ENCODE measurements around the gene SND1. TPM values are rescaled to one million over a fixed set of nuclear protein-coding genes. Genes with fewer than 3 reads are reported as not detected.

Gene SND1
- total RNA-seq, 4 donors from 2014 or later, result 62.0 to 89.4 (median 82.1) TPM

DNA sequence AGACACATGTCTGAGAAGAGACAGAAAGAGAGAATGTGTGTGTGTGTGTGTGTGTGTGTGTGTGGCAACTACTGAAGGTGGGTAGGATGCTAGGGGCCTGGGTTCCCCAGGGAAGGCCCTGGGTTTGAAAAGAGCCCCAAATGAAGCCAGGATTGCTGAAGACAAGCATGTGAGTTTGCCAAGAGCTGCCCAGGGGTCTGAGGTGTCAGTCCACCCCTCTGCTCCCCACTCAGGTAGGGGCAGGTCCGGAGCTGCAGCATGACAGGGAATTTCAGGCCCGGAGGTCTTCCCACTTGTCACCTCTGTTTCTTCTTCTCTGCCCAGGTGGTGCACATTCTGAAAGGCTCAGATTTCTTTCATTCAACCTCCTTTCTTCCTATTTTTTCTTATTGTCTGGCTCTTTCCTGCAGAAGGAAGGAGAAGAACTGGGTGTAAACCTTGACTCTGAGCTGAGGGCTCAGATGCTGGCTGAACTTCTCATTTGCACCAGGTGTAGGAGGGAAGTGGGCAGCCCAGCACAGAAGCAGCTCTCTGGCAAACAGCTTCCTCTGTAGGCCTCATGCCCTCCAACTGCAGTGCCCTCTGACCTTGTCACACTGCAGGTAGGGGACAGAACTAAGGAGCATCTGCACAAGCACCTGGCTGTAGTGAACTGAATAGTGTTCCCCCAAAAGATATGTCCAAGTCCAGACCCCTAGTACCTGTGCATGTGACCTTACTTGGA, 458.8 kb downstream of the SND1 start:
- DNase-seq (ENCODE audit: low spot score in 2 of 2), result no peak
- TF ChIP-seq, protein P1, sequence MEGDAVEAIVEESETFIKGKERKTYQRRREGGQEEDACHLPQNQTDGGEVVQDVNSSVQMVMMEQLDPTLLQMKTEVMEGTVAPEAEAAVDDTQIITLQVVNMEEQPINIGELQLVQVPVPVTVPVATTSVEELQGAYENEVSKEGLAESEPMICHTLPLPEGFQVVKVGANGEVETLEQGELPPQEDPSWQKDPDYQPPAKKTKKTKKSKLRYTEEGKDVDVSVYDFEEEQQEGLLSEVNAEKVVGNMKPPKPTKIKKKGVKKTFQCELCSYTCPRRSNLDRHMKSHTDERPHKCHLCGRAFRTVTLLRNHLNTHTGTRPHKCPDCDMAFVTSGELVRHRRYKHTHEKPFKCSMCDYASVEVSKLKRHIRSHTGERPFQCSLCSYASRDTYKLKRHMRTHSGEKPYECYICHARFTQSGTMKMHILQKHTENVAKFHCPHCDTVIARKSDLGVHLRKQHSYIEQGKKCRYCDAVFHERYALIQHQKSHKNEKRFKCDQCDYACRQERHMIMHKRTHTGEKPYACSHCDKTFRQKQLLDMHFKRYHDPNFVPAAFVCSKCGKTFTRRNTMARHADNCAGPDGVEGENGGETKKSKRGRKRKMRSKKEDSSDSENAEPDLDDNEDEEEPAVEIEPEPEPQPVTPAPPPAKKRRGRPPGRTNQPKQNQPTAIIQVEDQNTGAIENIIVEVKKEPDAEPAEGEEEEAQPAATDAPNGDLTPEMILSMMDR (IDR thresholded peaks at IDR 0.05), result no peak
- TF ChIP-seq POLR2A (IDR thresholded peaks at IDR 0.05), result no peak
- H3K4me3 ChIP-seq (ENCODE audit: low read depth, poor library complexity, severe bottlenecking), result no peak overlapping the region
- WGBS, 2 donors, result 93 to 95% methylated on average over 2 of the region's 2 CpGs
- intact Hi-C loops (cut with DNase I; ENCODE audit: low total_unique reads), result no loop called here

DNA sequence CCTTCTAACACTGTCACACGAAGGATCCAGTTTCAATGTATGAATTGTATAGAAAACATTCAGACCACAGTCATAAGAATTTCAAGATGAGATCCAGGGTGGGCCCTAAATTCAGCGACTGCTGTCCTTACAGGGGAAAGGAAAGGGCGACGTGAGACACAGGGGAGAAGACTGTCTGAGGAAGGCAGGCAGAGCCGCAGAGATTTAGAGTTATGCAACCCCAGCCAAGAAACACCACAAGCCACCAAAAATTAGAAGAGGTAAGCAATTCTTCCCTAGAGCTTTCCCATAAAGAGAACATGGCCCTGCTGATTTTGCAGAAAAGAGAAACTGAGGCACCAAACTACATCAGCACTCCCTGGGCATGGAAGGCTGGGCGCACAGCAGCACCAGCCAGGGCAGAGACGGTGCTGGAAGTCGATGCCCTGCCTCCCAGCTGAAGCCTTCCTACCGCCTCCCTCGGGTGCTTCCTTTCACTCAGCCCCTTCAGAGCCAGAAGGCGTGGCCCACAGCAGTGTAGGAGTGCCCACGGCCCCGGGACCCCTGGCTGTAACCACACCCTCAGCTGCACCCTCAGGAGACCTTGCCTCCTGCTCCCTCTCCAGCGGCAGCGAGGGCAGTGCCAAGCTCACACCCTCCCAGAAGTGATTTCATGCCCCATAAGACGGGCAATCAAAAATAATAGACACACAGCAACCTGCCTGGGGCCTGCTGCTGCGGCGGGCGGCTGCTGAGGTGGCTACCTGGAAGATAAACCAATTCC, 460.2 kb downstream of the SND1 start:
- WGBS, 2 donors, result 61 to 63% methylated on average over 13 to 17 of the region's 19 CpGs
- intact Hi-C loops (cut with DNase I; ENCODE audit: low total_unique reads), result no loop called here
- no peak overlapping the region for H3K4me3 ChIP-seq (ENCODE audit: low read depth, poor library complexity, severe bottlenecking)
- no peak for DNase-seq (ENCODE audit: low spot score in 2 of 2)
- TF ChIP-seq, protein P1 (IDR thresholded peaks at IDR 0.05), result no peak

DNA sequence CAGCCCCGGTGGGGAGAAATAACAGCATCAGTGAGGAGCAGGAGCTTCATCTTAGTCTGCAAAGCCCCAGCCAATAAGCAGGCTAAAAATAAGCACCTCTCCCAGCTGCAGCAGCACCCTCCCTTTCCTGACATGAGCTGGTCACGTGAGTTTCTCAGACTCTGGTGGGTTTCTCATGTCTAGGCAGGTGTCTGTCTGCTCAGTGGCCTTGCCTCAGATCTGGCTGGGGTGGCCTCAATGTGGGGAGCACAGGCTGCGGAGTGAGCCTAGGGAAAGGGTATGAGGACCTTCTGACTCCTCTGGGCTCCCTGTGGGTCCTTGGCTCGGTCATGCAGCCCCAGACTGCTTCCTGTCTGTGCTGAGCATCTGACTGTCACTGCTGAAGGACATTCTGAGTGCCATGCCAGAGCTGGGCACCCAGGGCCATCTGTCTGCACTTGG, 460.8 kb downstream of the SND1 start:
- H3K4me3 ChIP-seq (ENCODE audit: low read depth, poor library complexity, severe bottlenecking), result no peak overlapping the region
- no peak for DNase-seq (ENCODE audit: low spot score in 2 of 2)
- intact Hi-C loops (cut with DNase I; ENCODE audit: low total_unique reads), result no loop called here
- TF ChIP-seq POLR2A (IDR thresholded peaks at IDR 0.05), result no peak
- TF ChIP-seq, protein P1 (IDR thresholded peaks at IDR 0.05), result no peak
- WGBS, 2 donors, result 40 to 49% methylated on average over 4 of the region's 4 CpGs

DNA sequence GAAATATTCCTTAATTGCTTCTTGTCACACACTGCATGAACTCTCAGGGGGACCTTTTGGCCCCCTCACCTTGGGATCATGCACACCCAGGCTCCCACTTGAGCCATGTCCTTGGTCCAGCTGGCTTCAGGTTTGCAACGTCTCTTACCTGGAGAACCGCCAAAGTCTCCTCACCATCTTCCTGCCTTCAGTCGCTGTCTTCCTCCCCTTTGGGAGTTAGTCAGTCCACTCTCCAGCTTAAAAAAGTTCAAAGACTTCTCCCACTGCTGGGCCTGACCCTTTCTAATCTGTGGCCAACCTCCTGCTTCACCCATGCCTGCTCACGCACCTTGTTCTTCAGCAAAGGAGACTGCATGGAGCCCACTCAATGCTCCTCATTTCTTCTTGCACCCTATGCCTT, 461.8 kb downstream of the SND1 start:
- no peak overlapping the region for H3K4me3 ChIP-seq (ENCODE audit: low read depth, poor library complexity, severe bottlenecking)
- 73% methylated on average over 4 of the region's 4 CpGs for WGBS, 2 donors
- intact Hi-C loops (cut with DNase I; ENCODE audit: low total_unique reads), result no loop called here
- DNase-seq (ENCODE audit: low spot score in 2 of 2), result peak in 1 of 2 donors; percentile 65
- TF ChIP-seq, protein P1 (IDR thresholded peaks at IDR 0.05), result no peak
- no peak for TF ChIP-seq POLR2A (IDR thresholded peaks at IDR 0.05)

DNA sequence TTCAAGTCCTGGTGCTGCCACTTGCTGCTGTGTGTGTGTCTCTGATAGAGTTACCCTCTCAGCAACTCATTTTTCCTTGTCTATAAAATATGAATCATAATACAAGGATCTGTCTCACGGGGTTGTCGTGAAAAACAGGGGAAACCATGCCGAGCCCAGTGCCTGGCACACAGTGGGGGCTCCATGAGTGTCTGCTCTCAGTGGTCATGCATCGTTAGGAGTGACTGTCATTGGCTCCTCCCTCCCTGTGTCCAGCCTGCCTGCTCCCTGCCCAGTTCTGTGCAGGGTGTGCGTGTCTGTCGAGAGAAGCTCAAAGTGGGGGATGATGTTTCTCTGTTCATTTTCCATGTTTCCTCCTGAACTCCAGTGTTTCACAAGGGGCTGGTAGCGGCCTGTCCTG, 462.8 kb downstream of the SND1 start:
- 78 to 89% methylated on average over 7 of the region's 7 CpGs for WGBS, 2 donors
- no peak for TF ChIP-seq POLR2A (IDR thresholded peaks at IDR 0.05)
- TF ChIP-seq, protein P1 (IDR thresholded peaks at IDR 0.05), result no peak
- DNase-seq (ENCODE audit: low spot score in 2 of 2), result peak in 1 of 2 donors; percentile 42
- intact Hi-C loops (cut with DNase I; ENCODE audit: low total_unique reads), result no loop called here
- no peak overlapping the region for H3K4me3 ChIP-seq (ENCODE audit: low read depth, poor library complexity, severe bottlenecking)
